HG03097 (cell line): ENCODE data around the gene DECR2.

Experiments used
- ATAC-seq: cut with Tn5 transposase; IDR thresholded peaks from one replicate; pipeline ENCODE4 v1.9.1; 2021; ENCODE audit not compliant: unreplicated experiment, low FRiP score

Gene DECR2

DNA sequence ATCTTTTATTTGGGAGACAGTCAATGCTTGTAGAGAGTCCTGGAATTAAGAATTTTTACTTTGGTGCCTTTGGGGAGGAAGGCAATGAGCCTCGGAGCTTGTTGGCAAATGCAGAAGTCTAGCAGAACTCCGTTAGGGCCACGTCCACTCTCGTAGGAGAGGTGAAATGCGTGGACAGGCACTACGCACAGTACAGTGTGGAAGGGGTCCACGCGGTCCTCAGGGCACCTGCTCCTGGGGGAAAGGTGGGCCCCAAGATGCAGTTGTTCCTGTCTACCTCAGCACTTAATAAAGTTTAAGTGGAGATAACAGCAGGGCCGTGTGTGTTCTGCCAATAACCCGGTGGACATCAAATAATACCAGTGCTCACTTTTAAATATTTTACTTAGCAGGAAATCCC is 25.6 kb downstream of the DECR2 start:
- no peak for ATAC-seq

DNA sequence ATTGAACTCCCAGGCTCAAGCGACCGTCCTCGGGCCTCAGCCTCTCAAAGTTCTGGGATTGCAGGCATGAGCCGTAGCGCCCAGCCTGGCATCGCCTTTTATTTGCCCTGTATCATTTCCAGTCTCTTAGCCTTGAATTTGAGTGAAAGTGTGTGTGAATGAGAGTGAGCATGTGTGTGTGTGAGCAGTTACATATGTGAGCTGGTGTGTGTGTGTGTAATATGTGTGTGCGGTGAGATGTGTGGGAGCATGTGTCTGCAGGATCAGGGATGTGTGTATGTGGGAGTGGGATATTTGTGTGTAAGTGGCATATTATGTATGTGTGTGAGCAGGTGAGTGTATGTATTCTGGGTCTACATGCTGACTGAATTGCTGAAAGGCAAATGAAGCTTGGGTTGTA is 29.2 kb downstream of the DECR2 start:
- ATAC-seq = no peak

DNA sequence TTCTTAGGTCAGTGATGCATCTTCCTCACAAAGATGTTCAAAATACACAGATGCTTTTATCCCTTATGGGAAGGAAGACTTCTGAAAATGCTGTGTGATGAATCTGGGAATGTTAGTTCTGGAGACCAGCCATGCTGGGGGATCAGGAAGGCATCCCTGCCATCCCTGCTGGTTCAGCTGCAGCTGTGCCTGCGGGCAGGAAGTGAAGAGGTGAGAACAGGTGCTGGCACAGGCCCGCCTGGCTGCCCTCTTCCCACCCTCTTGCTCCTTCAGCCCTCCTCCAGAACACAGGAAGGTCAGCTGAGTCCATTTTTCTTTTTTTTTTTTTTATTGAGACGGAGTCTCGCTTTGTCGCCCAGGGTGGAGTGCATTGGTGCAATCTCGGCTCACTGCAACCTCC is 38.9 kb downstream of the DECR2 start:
- no peak for ATAC-seq

DNA sequence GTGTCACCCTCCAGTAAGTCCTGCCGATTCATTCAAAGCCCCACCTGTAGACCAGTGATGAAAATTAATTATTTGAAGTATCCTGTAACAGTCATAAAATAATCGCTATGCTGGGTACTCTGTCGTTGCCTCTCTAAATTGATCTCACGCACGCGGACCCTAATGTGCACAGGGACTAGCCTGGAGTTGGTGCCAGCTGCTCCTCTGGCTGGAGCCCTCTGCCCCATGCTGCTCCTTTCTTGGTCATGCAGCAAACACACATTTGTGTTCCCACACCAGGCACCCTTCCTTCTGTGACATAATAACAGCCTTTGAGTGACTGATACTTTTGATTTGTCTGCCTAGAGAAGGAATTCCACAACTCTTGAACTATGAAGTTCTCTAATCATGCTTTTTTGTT is 39.8 kb downstream of the DECR2 start:
- no peak for ATAC-seq

DNA sequence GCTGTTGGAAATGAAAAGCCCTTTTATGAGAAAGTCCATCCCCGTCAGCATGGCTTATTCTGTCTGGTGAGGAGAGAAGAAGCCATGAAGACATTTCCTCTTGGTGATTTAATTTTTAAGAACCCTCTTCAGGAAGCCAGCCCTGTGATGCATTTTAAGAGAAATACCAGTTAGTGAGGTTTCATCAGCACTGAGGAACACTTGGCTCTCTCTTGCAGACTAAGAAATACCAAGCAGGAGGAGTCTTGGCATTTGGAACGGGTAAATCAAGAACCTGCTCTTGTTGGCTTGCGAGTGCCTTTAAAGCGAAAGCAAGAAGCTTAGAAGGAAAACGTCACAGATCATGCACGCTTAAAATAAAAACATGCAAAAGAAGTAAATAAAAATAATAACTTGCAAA is 41.3 kb downstream of the DECR2 start:
- ATAC-seq = no peak

DNA sequence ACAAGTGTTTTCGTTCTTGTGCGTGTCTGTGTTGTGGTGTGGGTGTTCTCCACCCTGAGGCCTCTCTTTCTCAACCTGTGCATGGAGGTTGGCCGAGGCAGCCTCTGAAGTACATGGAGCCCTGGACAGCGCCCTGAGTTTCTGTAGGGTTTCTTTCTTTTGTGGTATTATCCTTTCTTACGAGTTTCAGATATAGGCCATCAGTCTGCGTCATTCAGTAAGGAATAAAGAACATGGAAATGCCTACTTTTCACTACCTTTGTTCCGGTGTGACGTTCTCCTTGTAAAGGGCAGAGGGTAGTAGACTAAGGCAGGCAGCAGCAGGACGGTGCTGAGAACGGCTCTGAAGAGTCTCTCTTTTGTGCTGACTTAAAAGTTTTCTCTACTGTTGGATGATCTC is 42.3 kb downstream of the DECR2 start:
- no peak for ATAC-seq

DNA sequence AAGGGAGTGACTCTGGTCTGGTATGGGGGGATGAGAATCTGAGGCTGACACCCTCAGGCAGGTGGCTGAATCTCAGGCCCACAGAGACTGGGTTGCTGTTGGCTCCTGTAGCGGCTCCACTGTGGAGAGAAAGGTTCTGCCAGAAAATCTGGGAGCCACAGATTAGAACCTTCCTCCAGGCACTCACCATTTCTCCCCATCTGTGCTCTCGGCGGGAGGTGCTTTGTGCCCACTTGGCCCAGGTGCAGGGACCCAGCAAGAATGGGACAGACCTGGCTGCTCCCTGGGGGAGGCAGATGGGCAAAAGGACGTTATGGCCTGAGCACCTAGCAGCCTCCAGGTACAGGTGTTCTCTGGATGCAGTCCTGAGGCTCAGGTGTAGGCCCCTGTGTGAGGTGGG is 43.9 kb downstream of the DECR2 start:
- ATAC-seq = no peak

DNA sequence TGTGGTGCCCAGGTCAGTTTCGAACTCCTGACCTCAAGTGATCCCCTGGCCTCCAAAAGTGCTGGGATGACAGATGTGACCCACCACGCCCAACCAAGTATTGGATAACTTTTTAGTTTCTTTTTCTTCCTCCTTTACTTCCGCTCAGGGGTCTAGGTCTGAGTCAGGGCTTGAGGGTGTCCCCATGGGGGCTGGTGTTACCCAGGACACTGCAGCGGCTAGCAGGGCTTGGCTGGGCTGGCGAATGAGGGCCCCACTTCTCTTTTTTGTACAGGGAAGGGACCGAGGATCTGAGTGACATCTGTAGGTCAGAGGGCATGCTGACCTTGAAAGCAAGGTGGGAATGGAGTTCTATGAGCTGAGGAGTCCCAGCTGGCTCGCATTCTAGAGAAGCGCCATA is 48.7 kb downstream of the DECR2 start:
- ATAC-seq = no peak

DNA sequence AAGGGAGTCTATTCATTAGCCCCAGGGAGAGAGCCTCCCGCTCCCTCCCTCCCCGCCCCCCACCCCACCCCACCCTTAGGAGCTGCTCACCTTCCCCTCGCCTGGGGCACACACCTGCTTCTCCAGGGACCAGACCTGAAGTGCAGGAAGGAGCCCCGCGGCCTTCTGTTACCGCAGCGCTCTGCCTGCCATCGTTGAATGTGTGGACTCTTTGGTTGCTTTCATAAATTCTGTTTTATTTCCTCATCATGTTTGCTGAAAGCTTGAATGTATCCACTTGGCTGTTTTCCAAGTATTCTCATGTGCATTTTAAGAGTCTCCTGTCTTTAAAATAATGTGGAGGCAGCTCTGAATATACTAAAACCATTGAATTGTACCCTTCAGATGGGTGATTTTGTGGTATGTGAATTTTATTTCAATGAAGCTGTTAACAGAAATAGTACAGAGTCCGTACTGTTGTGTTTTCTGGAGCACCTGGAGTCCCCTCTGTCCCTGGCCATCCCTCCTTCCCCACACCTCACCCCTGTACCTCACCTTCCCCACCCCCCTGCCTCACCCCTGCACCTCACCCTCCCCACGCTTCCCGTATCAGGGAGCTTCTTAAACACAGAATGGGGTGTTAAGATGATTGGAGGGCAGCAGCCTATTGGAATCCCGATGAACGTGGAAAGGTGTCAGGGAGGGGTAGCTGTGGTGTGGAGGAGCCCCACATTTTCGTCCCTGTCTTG is 49.3 kb downstream of the DECR2 start:
- no peak for ATAC-seq

DNA sequence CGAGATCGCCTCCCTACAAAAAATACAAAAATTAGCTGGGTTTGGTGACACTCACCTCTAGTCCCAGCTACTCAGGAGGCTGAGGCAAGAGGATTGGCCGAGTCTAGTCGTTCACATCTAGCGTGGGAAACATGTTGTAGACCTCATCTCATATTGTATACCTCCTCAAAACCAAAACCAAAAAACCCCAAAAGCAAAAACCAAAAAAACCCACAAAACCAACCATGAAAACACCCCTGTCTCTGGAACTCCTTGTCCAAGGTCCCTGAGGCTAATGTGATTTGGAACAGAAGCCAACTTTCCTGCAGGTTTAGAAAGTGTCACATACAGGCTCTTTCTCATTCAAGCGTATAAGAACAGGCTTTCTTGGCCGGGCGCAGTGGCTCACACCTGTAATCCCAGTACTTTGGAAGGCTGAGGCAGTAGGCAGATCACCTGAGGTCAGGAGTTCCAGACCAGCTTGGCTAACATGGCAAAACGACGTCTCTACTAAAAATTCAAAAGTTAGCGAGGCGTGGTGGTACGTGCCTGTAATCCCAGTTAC is 52.8 kb downstream of the DECR2 start:
- ATAC-seq = no peak

DNA sequence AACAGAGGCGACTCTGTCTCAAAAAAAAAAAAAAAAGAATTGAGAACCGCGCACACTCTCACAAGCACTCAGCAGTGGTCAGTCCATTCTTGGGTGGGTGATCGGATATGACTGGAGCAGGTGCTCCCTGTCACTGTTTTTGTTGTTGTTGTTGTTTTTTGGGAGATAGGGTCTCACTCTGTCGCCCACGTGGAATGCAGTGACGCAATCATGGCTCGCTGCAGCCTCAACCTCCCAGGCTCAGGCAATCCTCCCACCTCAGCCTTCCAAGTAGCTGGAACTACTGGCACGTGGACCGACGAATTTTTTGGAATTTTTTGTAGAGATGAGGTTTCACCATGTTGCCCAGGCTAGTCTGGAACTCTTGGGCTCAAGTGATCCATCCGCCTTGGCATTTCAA is 53.8 kb downstream of the DECR2 start:
- no peak for ATAC-seq

DNA sequence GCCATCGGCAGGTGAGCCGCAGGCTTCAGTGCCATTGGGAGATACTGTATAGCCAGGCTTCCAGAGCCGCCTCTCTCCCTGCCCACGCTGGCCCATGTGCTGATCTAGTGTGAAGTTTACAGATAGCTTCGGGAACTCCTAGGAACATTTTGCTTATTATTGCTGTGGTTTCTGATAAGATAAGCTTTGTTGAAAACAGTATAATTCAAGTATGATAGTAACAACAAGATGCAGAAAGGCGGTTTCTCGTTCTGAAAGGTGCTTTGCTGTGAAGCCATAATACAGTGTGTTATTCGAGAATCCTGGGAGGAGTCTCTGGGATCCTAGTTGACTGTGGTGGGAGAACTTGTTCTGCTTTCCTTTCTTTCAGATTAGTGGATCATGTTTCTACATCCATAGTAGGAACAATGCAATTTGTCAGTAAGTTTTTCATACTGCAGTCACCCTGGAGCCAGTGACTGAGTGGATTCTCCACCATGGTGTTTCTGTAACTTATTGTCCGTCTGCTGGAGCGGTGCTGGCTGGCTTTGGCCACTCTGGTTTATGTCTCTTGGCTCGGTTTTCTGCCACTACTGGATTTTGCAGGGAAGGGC is 55.3 kb downstream of the DECR2 start:
- ATAC-seq = no peak

DNA sequence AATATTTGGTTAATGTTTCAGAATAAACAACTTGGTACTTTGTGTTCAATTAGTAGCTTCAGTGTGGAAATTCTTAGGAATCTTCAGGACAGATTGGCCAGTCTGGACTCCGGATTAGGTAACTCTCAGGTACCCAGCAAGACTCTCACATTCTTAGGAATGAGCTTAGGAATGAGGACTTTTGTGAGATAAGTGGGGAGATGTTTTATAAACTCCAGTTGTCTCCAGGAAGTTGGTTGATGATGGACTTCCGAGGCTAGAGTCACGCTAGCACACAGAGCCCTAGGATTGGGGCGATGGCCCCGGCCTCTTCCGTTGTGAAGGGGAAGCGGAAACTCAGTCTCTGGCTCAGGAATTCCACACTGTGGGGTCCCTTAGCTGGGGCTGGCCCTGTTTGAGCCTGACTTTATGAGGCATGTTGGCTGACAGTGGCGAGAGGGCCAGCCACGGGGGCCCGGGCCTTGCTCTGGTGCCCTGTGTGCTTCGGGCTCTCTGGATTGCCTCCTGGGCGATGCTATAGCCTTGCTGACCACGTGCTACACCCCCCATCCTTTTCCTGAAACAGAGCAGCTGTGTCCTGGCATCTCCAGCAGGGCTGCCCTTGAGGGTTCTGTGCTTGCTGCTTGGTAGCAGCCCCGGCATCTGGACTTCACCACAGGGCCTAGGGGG is 56.2 kb downstream of the DECR2 start:
- ATAC-seq = no peak

DNA sequence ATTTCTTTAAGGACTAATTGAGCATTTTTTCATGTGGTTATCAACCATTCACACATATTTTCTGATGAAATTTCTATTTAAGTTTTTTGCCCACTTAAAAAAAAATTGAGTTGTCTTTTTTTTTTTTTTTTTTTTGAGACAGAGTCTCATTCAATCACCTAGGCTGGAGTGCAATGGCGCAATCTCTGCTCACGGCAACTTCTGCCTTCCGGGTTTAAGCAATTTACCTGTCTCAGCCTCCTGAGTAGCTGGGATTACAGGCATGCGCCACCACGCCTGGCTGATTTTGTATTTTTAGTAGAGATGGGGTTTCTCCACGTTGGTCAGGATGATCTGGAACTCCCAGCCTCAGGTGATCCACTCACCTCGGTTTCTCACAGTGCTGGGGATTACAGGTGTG is 58.1 kb downstream of the DECR2 start:
- ATAC-seq = no peak

DNA sequence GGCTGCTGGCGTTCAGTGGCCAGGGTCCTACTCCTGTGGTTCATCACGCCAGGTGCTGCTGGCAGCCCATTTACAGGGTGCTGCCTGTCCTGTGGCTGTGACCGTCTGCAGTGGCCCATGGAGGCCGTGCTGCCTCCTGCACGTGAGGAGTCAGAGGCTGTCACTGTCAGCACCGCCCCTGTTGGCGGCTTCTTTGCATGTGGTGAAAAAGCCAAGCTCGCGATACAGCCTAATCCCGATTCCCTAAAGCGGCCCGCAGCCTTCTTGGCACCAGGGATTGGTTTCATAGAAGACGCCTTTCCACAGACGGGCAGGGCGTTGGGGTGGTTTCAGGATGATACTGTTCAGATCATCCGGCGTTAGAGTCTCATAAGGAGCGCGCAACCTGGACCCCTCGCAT is 59.1 kb downstream of the DECR2 start:
- ATAC-seq = no peak
